Mucosa of descending colon (tissue), 3 donors: ENCODE measurements around the gene RNMT. TPM values are rescaled to one million over a fixed set of nuclear protein-coding genes. Genes with fewer than 3 reads are reported as not detected.
"Not testable (repeated sequence)": the region's sequence is repeated elsewhere in the genome, so short reads cannot be mapped to it uniquely, and the experiment has no call there.

ENCODE experiments used
- ATAC-seq: fragments of 200-7000 bp; cut with Tn5 transposase; one replicate; pipeline ENCODE4 v1.9.1; 2020; ENCODE audit warnings: mild to moderate bottlenecking, moderate library complexity
- DNase-seq, 3 donors: peaks; one replicate each; pipeline ENCODE4 v3.0.0-alpha.2; 2020
- H3K36me3 ChIP-seq: fragments of 200-600 bp; one replicate; pipeline ENCODE4 v1.8.0; 2021; ENCODE audit warnings: low read depth, mild to moderate bottlenecking
- H3K4me1 ChIP-seq: fragments of 200-600 bp; one replicate; pipeline ENCODE4 v1.8.0; 2021; ENCODE audit warnings: low read depth, mild to moderate bottlenecking
- H3K4me3 ChIP-seq: fragments of 200-600 bp; one replicate; pipeline ENCODE4 v1.8.0; 2021; ENCODE audit warnings: mild to moderate bottlenecking
- H3K9me3 ChIP-seq: fragments of 200-600 bp; one replicate; pipeline ENCODE4 v1.8.0; 2021; ENCODE audit warnings: mild to moderate bottlenecking
- intact Hi-C, 2 donors: fragments of 100-400 bp; cut with DNase I in 1 of 2; cut with micrococcal nuclease in 1 of 2; formaldehyde crosslinking; loops; one replicate each; pipeline versions ENCODE4 v1.11.0 to v1.11.1; 2022; cut with DNase I, micrococcal nuclease
- long read RNA-seq, 2 donors: library from polyadenylated mRNA; unstranded; transcript quantifications; one replicate each; pipeline ENCODE4 v2.0.0, GENCODE V29; 2019 to 2021
- total RNA-seq, 3 donors: library from RNA; stranded (reverse); fragmentation: NEBNext Ultra II Directional in 2 of 3; extraction: Animal tissue kit (Norgen Biotek cat#: 25700) in 2 of 3; gene quantifications; one replicate each; pipeline versions ENCODE4 v1.2.1 to v1.2.4, GENCODE V29; 2021 to 2023
- TF ChIP-seq, protein P1 (sequence below): fragments of 200-600 bp; IDR thresholded peaks from one replicate; pipeline ENCODE4 v1.8.0; 2022; ENCODE audit warnings: antibody characterized with exemption, mild to moderate bottlenecking
- donor health status: DM: no; HTN: no; CAD: no; lungs with moderate emphysema.
- donor health status: DM: no; HTN: no; CAD: no.
- donor health status: DM: no; HTN: yes; CAD: no.

Gene RNMT
- total RNA-seq = 10 to 100 TPM; 13.7 to 25.8 (median 19.4) TPM
- long read RNA-seq, donor 1, full-length matches to known transcripts = 3 of 10 reads
- long read RNA-seq, donor 1, partial matches to known transcripts = 5 of 10 reads
- long read RNA-seq, donor 1, other reads (novel, unspliced or antisense) = 2 of 10 reads
- long read RNA-seq, donor 2, partial matches to known transcripts = 11 of 11 reads
- long read RNA-seq, donor 2, other reads (novel, unspliced or antisense) = 0 of 11 reads

DNA sequence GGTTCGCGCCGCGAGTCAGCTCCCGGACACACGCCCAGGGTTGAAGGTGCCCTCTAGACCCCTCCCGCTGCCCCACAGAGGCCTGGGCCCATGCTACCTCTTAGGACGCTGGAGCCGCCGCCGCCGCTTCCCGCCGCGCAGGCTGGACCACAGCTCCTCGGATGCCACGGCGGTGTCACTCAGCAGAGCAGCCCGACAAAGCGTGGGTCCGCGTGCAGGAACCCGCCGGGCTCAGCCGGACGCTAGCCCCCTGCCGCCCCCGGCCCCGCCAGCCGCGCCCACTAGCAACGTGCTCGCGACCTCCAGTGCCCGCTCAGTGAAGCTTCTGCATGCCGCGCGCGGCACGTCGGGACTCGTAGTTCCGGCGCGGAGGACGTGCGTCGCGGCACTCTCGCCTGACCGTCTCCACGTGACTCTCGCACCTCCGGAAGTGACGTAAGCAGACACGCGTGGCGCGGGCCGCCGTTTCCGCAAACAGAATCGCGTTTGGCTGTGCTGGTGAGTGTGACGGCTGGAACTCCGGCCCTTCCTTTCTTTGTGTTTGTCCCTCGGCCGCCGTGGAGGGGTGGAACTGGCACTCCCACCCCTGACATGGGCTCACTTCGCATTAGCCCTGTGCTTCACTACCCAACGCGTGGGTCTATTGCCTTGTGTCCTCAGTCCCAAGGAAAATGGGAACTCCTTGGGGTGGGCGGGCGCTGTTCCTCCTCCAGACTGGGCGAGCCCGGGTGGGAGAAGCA, at the start of gene RNMT, which contains the start of gene FAM210A:
RNMT (plus strand) TSS at position 442 of the 740 bp plus-strand sequence. CDS start 4,845 bp downstream, outside the sequence.
FAM210A (minus strand) TSS at position 327 of the 740 bp plus-strand sequence. CDS start 44,481 bp downstream, outside the sequence.
- DNase-seq (peak; percentile 96 to 98 (median 97)), ATAC-seq (peak; percentile 98)
- Histone ChIP-seq H3K36me3 (no peaks in the 10 kb centered on the region), H3K9me3 (no peaks in the 10 kb centered on the region), H3K4me3 (peak within 1 kb of the TSS; percentile 69), H3K4me1 (peaks cover 11% of the 10 kb centered on the region)
- TF ChIP-seq, protein P1, sequence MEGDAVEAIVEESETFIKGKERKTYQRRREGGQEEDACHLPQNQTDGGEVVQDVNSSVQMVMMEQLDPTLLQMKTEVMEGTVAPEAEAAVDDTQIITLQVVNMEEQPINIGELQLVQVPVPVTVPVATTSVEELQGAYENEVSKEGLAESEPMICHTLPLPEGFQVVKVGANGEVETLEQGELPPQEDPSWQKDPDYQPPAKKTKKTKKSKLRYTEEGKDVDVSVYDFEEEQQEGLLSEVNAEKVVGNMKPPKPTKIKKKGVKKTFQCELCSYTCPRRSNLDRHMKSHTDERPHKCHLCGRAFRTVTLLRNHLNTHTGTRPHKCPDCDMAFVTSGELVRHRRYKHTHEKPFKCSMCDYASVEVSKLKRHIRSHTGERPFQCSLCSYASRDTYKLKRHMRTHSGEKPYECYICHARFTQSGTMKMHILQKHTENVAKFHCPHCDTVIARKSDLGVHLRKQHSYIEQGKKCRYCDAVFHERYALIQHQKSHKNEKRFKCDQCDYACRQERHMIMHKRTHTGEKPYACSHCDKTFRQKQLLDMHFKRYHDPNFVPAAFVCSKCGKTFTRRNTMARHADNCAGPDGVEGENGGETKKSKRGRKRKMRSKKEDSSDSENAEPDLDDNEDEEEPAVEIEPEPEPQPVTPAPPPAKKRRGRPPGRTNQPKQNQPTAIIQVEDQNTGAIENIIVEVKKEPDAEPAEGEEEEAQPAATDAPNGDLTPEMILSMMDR = peak; percentile 18
- intact Hi-C loops = no loop called here

- DNase-seq, H3K4me3 ChIP-seq, ATAC-seq, H3K9me3 ChIP-seq, H3K4me1 ChIP-seq, H3K36me3 ChIP-seq, intact Hi-C loops: not testable (repeated sequence)
Measured at GRCh38 chr18:13677350-13677749, 49.1 kb upstream of the RNMT start.

- no peaks in the 10 kb centered on the region for H3K4me1 ChIP-seq
- H3K9me3 ChIP-seq = no peaks in the 10 kb centered on the region
- TF ChIP-seq, protein P1 = no peak
- peak; percentile 38 for ATAC-seq
- H3K4me3 ChIP-seq = no peak overlapping the region
- H3K36me3 ChIP-seq = no peaks in the 10 kb centered on the region
- intact Hi-C loops = no loop called here
- DNase-seq = peak in 1 of 3 donors; percentile 16
Measured at GRCh38 chr18:13680612-13681011, 45.9 kb upstream of the RNMT start.

DNA sequence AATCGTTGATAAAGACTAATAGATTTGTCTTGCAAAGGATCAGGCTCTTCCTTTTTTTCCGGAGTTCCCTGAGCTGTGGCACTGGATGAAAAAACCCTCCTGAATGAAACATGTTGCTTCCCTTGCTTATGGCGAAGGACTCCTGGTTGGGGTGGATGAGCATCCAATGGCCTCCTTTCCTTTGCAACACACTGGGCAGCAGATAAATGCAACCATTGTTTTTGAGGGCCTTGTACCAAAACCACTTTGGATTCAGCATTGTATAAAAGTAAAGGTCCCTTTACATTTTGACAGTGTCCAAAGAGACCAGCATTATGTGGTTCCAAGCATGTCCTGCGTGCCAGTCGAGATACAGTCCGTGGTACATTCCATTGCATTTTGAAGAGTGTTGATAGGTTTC, 44.8 kb upstream of the RNMT start:
- H3K36me3 ChIP-seq = no peaks in the 10 kb centered on the region
- intact Hi-C loops = no loop called here
- ATAC-seq (no peak), DNase-seq (no peak)
- no peak overlapping the region for H3K4me3 ChIP-seq
- no peaks in the 10 kb centered on the region for H3K9me3 ChIP-seq
- no peaks in the 10 kb centered on the region for H3K4me1 ChIP-seq
- TF ChIP-seq, protein P1 = no peak

DNA sequence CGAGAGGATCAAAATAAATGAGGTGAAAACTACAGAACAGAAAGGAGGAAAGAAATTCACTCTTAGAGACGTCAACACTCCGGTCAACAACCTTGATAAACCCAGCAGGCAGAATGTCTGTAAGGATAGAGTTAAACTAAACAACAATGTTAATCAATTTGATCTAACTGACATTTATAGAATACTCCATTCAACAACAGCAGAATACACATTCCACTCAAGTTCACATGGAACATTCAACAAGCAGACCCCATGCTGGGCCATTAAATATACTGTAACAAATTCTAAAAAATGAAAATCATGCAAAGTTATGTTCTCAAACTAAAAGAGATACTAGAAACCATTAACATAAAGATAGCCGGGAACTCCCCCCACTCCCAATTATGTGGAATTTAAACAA, 41.9 kb upstream of the RNMT start:
- ATAC-seq (no peak), DNase-seq (no peak)
- H3K4me1 ChIP-seq = no peaks in the 10 kb centered on the region
- TF ChIP-seq, protein P1 = no peak
- intact Hi-C loops = no loop called here
- H3K9me3 ChIP-seq = no peaks in the 10 kb centered on the region
- no peaks in the 10 kb centered on the region for H3K36me3 ChIP-seq
- H3K4me3 ChIP-seq = no peak overlapping the region
